Caki2 (cell line): ENCODE data around the gene PTPRN2. TPM values are rescaled to one million over a fixed set of nuclear protein-coding genes. Genes with fewer than 3 reads are reported as not detected.
"Not testable (repeated sequence)": the region's sequence is repeated elsewhere in the genome, so short reads cannot be mapped to it uniquely, and the experiment has no call there.

ENCODE experiments used
- DNase-seq: peaks from one replicate; pipeline ENCODE4 v3.0.0-alpha.2; 2015; ENCODE audit warnings: low read depth
- in situ Hi-C: cut with HindIII; loops from 2 replicates; pipeline ENCODE4 v1.10.0; 2016; ENCODE audit warnings: low sequenced_read_pairs, low pct_unique_long_range_greater_than_20kb, mixed read lengths
- total RNA-seq: library from RNA; depleted of rRNA; stranded (reverse); fragments of >200 nt; shearing (Covaris generic); gene quantifications from 2 replicates; pipeline ENCODE4 v1.2.3, GENCODE V29; 2014; ENCODE audit warnings: low replicate concordance

The PTPRN2 gene
- total RNA-seq, 1 experiment from 2014 or later: 0.88 TPM

GRCh38 chr7:158446281-158446680 is 141.3 kb downstream of the PTPRN2 start:
- no peak for DNase-seq
- in situ Hi-C loops: no loop called here

- in situ Hi-C loops: no loop called here
Observed at GRCh38 chr7:158445421-158446175, 142.0 kb downstream of the PTPRN2 start.

GRCh38 chr7:158444501-158445420 is 142.9 kb downstream of the PTPRN2 start:
- in situ Hi-C loops: no loop called here
- DNase-seq: no peak

More at GRCh38 chr7:158445421-158446175, 142.0 kb downstream of the PTPRN2 start:
- DNase-seq: no peak

GRCh38 chr7:158443688-158444483 is 143.7 kb downstream of the PTPRN2 start:
- no peak for DNase-seq
- in situ Hi-C loops: no loop called here

- in situ Hi-C loops: no loop called here
- no peak for DNase-seq
Observed at GRCh38 chr7:158443014-158443687, 144.5 kb downstream of the PTPRN2 start.

- in situ Hi-C loops: no loop called here
- DNase-seq: no peak
Observed at GRCh38 chr7:158442260-158442659, 145.4 kb downstream of the PTPRN2 start.

GRCh38 chr7:158439035-158439434 is 148.6 kb downstream of the PTPRN2 start:
- DNase-seq: no peak
- in situ Hi-C loops: no loop called here

- DNase-seq: peak; percentile 85
- in situ Hi-C loops: no loop called here
Observed at GRCh38 chr7:158432369-158433341, 155.0 kb downstream of the PTPRN2 start.

GRCh38 chr7:158431941-158432347 is 155.7 kb downstream of the PTPRN2 start:
- in situ Hi-C loops: no loop called here
- peak; percentile 94 for DNase-seq

- in situ Hi-C loops: no loop called here
- no peak for DNase-seq
Observed at GRCh38 chr7:158431055-158431940, 156.3 kb downstream of the PTPRN2 start.

- in situ Hi-C loops: no loop called here
- no peak for DNase-seq
Observed at GRCh38 chr7:158430308-158431034, 157.2 kb downstream of the PTPRN2 start.

GRCh38 chr7:158428837-158429753 is 158.5 kb downstream of the PTPRN2 start:
- no peak for DNase-seq
- in situ Hi-C loops: no loop called here

GRCh38 chr7:158428131-158428836 is 159.3 kb downstream of the PTPRN2 start:
- in situ Hi-C loops: no loop called here
- peak; percentile 46 for DNase-seq

- in situ Hi-C loops, DNase-seq: not testable (repeated sequence)
Observed at GRCh38 chr7:158425676-158426075, 161.9 kb downstream of the PTPRN2 start.
